HEK293 (cell line): ENCODE results near the gene ATP6V0A1.

Experiments used
- CTCF ChIA-PET: fragments of 350-600 bp; formaldehyde crosslinking; extraction: SDS; loops from one replicate; lab custom pipeline; 2021; ENCODE audit warnings: antibody characterized with exemption; lab: Yijun Ruan, JAX
- POLR2A ChIA-PET: fragments of 300-600 bp; formaldehyde crosslinking; extraction: SDS; loops from one replicate; lab custom pipeline; 2020; ENCODE audit warnings: antibody characterized with exemption, inconsistent platforms; lab: Yijun Ruan, JAX
- H3K27ac ChIP-seq: fragments of 200-500 bp; sonication (Bioruptor generic); 2 replicates; pipeline ENCODE4 v1.5.1; 2014; ENCODE audit warnings: low read depth, low read length, control low read depth, inconsistent platforms; ENCODE audit errors: extremely low read depth
- H3K36me3 ChIP-seq, 2 experiments: fragments of 200-500 bp in 1 of 2; sonication (Bioruptor generic) in 1 of 2; 1 replicate in 1 of 2; 2 replicates in 1 of 2; pipeline ENCODE4 v1.5.1; 2014 to 2017; ENCODE audit warnings: inconsistent platforms in 2 of 2, low read length in 2 of 2; ENCODE audit not compliant: control insufficient read depth in 2 of 2, insufficient read depth in 1 of 2
- H3K4me1 ChIP-seq: fragments of 200-500 bp; sonication (Bioruptor generic); 2 replicates; pipeline ENCODE4 v1.5.1; 2014; ENCODE audit warnings: mild to moderate bottlenecking, low read length, inconsistent platforms; ENCODE audit not compliant: control insufficient read depth, insufficient read depth
- H3K4me3 ChIP-seq: 2 replicates; pipeline ENCODE4 v1.5.1; 2011; ENCODE audit warnings: low read depth, mild to moderate bottlenecking, control low read depth, low read length, moderate library complexity
- H3K9me3 ChIP-seq: fragments of 200-500 bp; sonication (Bioruptor generic); 2 replicates; pipeline ENCODE4 v1.5.1; 2014; ENCODE audit warnings: low read depth, low read length, inconsistent platforms; ENCODE audit not compliant: control insufficient read depth, insufficient read depth
- GLIS1 ChIP-seq: fragments of 450-650 bp; formaldehyde crosslinking; IDR thresholded peaks from 2 replicates; pipeline ENCODE4 v1.5.1; 2016; ENCODE audit warnings: missing biosample characterization, missing genetic modification characterization
- ZBTB1 ChIP-seq: fragments of 450-650 bp; formaldehyde crosslinking; IDR thresholded peaks from 2 replicates; pipeline ENCODE4 v1.5.1; 2016; ENCODE audit warnings: missing biosample characterization, missing genetic modification characterization
- ZBTB17 ChIP-seq: fragments of 450-650 bp; formaldehyde crosslinking; IDR thresholded peaks from 2 replicates; pipeline ENCODE4 v1.5.1; 2016; ENCODE audit warnings: missing biosample characterization, missing genetic modification characterization
- ZBTB6 ChIP-seq: fragments of 450-650 bp; formaldehyde crosslinking; IDR thresholded peaks from 2 replicates; pipeline ENCODE4 v1.5.1; 2017; ENCODE audit warnings: missing biosample characterization, missing genetic modification characterization
- ZFP41 ChIP-seq: fragments of 450-650 bp; formaldehyde crosslinking; IDR thresholded peaks from 2 replicates; pipeline ENCODE4 v1.5.1; 2016; ENCODE audit warnings: missing biosample characterization, missing genetic modification characterization, borderline replicate concordance
- ZNF121 ChIP-seq: fragments of 450-650 bp; formaldehyde crosslinking; IDR thresholded peaks from 2 replicates; pipeline ENCODE4 v1.5.1; 2016; ENCODE audit warnings: missing biosample characterization, missing genetic modification characterization
- ZNF169 ChIP-seq: fragments of 450-650 bp; formaldehyde crosslinking; IDR thresholded peaks from 2 replicates; pipeline ENCODE4 v1.5.1; 2016; ENCODE audit warnings: missing biosample characterization, missing genetic modification characterization
- ZNF174 ChIP-seq: fragments of 450-650 bp; formaldehyde crosslinking; IDR thresholded peaks from 2 replicates; pipeline ENCODE4 v1.5.0; 2017; ENCODE audit warnings: missing biosample characterization, mild to moderate bottlenecking, missing genetic modification characterization
- ZNF18 ChIP-seq: fragments of 450-650 bp; formaldehyde crosslinking; IDR thresholded peaks from 2 replicates; pipeline ENCODE4 v1.5.1; 2016; ENCODE audit warnings: missing biosample characterization, missing genetic modification characterization
- ZNF266 ChIP-seq: fragments of 450-650 bp; formaldehyde crosslinking; IDR thresholded peaks from 2 replicates; pipeline ENCODE4 v1.5.1; 2016; ENCODE audit warnings: missing biosample characterization, missing genetic modification characterization, low read depth
- ZNF311 ChIP-seq: fragments of 450-650 bp; formaldehyde crosslinking; IDR thresholded peaks from 2 replicates; pipeline ENCODE4 v1.5.1; 2017; ENCODE audit warnings: missing biosample characterization, missing genetic modification characterization, borderline replicate concordance
- ZNF335 ChIP-seq: fragments of 450-650 bp; formaldehyde crosslinking; conservative IDR thresholded peaks from 2 replicates; pipeline ENCODE4 v1.5.1; 2016; ENCODE audit warnings: missing biosample characterization, missing genetic modification characterization
- ZNF362 ChIP-seq: fragments of 450-650 bp; formaldehyde crosslinking; IDR thresholded peaks from 2 replicates; pipeline ENCODE4 v1.5.1; 2016; ENCODE audit warnings: missing biosample characterization, missing genetic modification characterization
- ZNF513 ChIP-seq: fragments of 450-650 bp; IDR thresholded peaks from 2 replicates; pipeline ENCODE4 v1.5.1; 2018; ENCODE audit warnings: missing biosample characterization, missing genetic modification characterization
- ZNF529 ChIP-seq: fragments of 450-650 bp; formaldehyde crosslinking; IDR thresholded peaks from 2 replicates; pipeline ENCODE4 v1.5.1; 2017; ENCODE audit warnings: missing genetic modification characterization, missing biosample characterization; ENCODE audit not compliant: insufficient replicate concordance
- ZNF580 ChIP-seq: fragments of 450-650 bp; formaldehyde crosslinking; IDR thresholded peaks from 2 replicates; pipeline ENCODE4 v1.5.1; 2016; ENCODE audit warnings: missing biosample characterization, missing genetic modification characterization
- ZNF639 ChIP-seq: fragments of 450-650 bp; formaldehyde crosslinking; IDR thresholded peaks from 2 replicates; pipeline ENCODE4 v1.5.1; 2016; ENCODE audit warnings: missing biosample characterization, missing genetic modification characterization
- ZNF837 ChIP-seq: fragments of 450-650 bp; formaldehyde crosslinking; IDR thresholded peaks from 2 replicates; pipeline ENCODE4 v1.5.1; 2016; ENCODE audit warnings: missing biosample characterization, missing genetic modification characterization
- ZNF843 ChIP-seq: fragments of 450-650 bp; formaldehyde crosslinking; IDR thresholded peaks from 2 replicates; pipeline ENCODE4 v1.5.1; 2016; ENCODE audit warnings: missing biosample characterization, missing genetic modification characterization

ATP6V0A1 gene

GRCh38 chr17:42555122-42555622 is 96.5 kb downstream of the ATP6V0A1 start:
- Histone ChIP-seq H3K9me3 (no peaks in the 10 kb centered on the region), H3K4me1 (peaks cover 5% of the 10 kb centered on the region; the same call in 1 of the 2 replicates), H3K27ac (peak overlapping the region; percentile 95), H3K36me3 (peaks cover 0 to 4% of the 10 kb centered on the region in 2 experiments; a peak in 2 of 3 replicates), H3K4me3 (peak overlapping the region; percentile 68)
- peak; percentile 92 for TF ChIP-seq ZNF121 (tag by site-specific recombination)
- TF ChIP-seq ZNF529 (tag by site-specific recombination): no peak
- no peak for TF ChIP-seq ZNF580 (tag by site-specific recombination)
- TF ChIP-seq ZBTB6 (tag by site-specific recombination): no peak
- TF ChIP-seq ZNF18: peak; percentile 72; the same call in 1 of the 2 replicates
- TF ChIP-seq ZNF169 (tag by site-specific recombination): no peak
- no peak for TF ChIP-seq ZNF362
- no peak for TF ChIP-seq ZNF639
- 0 out of 2 replicates have a peak, but pooled peaks have one; percentile 39 for TF ChIP-seq ZNF335 (tag by site-specific recombination)
- no peak for TF ChIP-seq ZNF174 (tag by site-specific recombination)
- no peak for TF ChIP-seq ZNF843
- no peak for TF ChIP-seq ZFP41 (tag by site-specific recombination)
- no peak for TF ChIP-seq ZNF266 (tag by site-specific recombination)
- TF ChIP-seq GLIS1 (tag by site-specific recombination): no peak
- no peak for TF ChIP-seq ZBTB1
- TF ChIP-seq ZNF311 (tag by site-specific recombination): no peak
- no peak for TF ChIP-seq ZNF837 (tag by site-specific recombination)
- TF ChIP-seq ZBTB17: 0 out of 2 replicates have a peak, but pooled peaks have one; percentile 47
- no peak for TF ChIP-seq ZNF513 (tag by site-specific recombination)
- ChIA-PET POLR2A (interaction anchor here (0.7 to 2.4 kb wide), 13 partner anchors 8 to 280 kb away, joined by 3 to 16 read pairs (median 5); partner anchors contain the start of genes CAVIN1, MLX, NAGLU and PSMC3IP), CTCF (interaction anchor here (0.7 to 1.6 kb wide), 8 partner anchors 8 to 390 kb away, joined by 3 to 8 read pairs (median 3); partner anchors contain the start of genes MLX, NAGLU and PSMC3IP)
